Endometrium (tissue), 2 donors: ENCODE data around the gene FBXL19.
"Not testable (repeated sequence)": the region's sequence is repeated elsewhere in the genome, so short reads cannot be mapped to it uniquely, and the experiment has no call there.

Source experiments
- FAIRE-seq: peaks from 2 replicates; lab custom pipeline; 2012; peaks lifted over from hg19 to GRCh38; lab: Jason Lieb, UNC
- donor health status: control.
- donor health status: control.

FBXL19 gene

GRCh38 chr16:30922960-30923535, 324 bp upstream of the FBXL19 start:
- no peak for FAIRE-seq

GRCh38 chr16:30924076-30924912, 922 bp downstream of the FBXL19 start:
- FAIRE-seq, result no peak

GRCh38 chr16:30924913-30925631, 1.7 kb downstream of the FBXL19 start:
- no peak for FAIRE-seq

GRCh38 chr16:30925632-30925987, 2.2 kb downstream of the FBXL19 start:
- FAIRE-seq, result no peak

GRCh38 chr16:30925995-30926811, 2.8 kb downstream of the FBXL19 start:
- no peak for FAIRE-seq

GRCh38 chr16:30926937-30927788, 3.8 kb downstream of the FBXL19 start:
- no peak for FAIRE-seq

GRCh38 chr16:30927789-30928378, 4.5 kb downstream of the FBXL19 start:
- FAIRE-seq, result no peak

GRCh38 chr16:30928390-30928789, 5.0 kb downstream of the FBXL19 start:
- no peak for FAIRE-seq

GRCh38 chr16:30929167-30929566, 5.8 kb downstream of the FBXL19 start:
- FAIRE-seq, result no peak

GRCh38 chr16:30930160-30930571, 6.8 kb downstream of the FBXL19 start:
- FAIRE-seq, result no peak

- FAIRE-seq, result no peak
Observed at GRCh38 chr16:30931068-30931650, 7.8 kb downstream of the FBXL19 start.

- FAIRE-seq, result no peak
Observed at GRCh38 chr16:30934827-30935557, 11.6 kb downstream of the FBXL19 start.

- no peak for FAIRE-seq
Observed at GRCh38 chr16:30937692-30938091, 14.3 kb downstream of the FBXL19 start.

- not testable (repeated sequence) for FAIRE-seq
Observed at GRCh38 chr16:30939571-30939970, 16.2 kb downstream of the FBXL19 start.

- no peak for FAIRE-seq
Observed at GRCh38 chr16:30941600-30942425, 18.4 kb downstream of the FBXL19 start.

GRCh38 chr16:30942426-30942806, 19.0 kb downstream of the FBXL19 start:
- no peak for FAIRE-seq

GRCh38 chr16:30944352-30944751, 21.0 kb downstream of the FBXL19 start:
- no peak for FAIRE-seq

GRCh38 chr16:30946671-30947540, 23.5 kb downstream of the FBXL19 start:
- FAIRE-seq, result no peak
